Inferior parietal cortex (tissue), 1 donor: ENCODE results near the gene STAU1.
"Not testable (repeated sequence)": the region's sequence is repeated elsewhere in the genome, so short reads cannot be mapped to it uniquely, and the experiment has no call there.

ENCODE experiments used
- DNase-seq: peaks from one replicate; pipeline ENCODE4 v3.0.0-alpha.2; 2016; ENCODE audit errors: extremely low spot score

The STAU1 gene

GRCh38 chr20:49207076-49207475 lies 18.9 kb upstream of the STAU1 start:
- no peak for DNase-seq

GRCh38 chr20:49203746-49204145 lies 15.6 kb upstream of the STAU1 start:
- no peak for DNase-seq

GRCh38 chr20:49203011-49203410 lies 14.9 kb upstream of the STAU1 start:
- no peak for DNase-seq

GRCh38 chr20:49199729-49200293 lies 11.7 kb upstream of the STAU1 start:
- no peak for DNase-seq

- not testable (repeated sequence) for DNase-seq
Observed at GRCh38 chr20:49192944-49193518, 4.9 kb upstream of the STAU1 start.

- no peak for DNase-seq
Observed at GRCh38 chr20:49187330-49187850, 744 bp downstream of the STAU1 start.

GRCh38 chr20:49186535-49187329 lies 1.4 kb downstream of the STAU1 start:
- DNase-seq: no peak

- no peak for DNase-seq
Observed at GRCh38 chr20:49185071-49185761, 2.9 kb downstream of the STAU1 start.

GRCh38 chr20:49184691-49185070 lies 3.5 kb downstream of the STAU1 start:
- DNase-seq: no peak

- not testable (repeated sequence) for DNase-seq
Observed at GRCh38 chr20:49184084-49184501, 4.0 kb downstream of the STAU1 start.

GRCh38 chr20:49183444-49183843 lies 4.7 kb downstream of the STAU1 start:
- DNase-seq: no peak

- no peak for DNase-seq
Observed at GRCh38 chr20:49181265-49181877, 6.8 kb downstream of the STAU1 start.

GRCh38 chr20:49179368-49180277 lies 8.5 kb downstream of the STAU1 start:
- DNase-seq: no peak

- no peak for DNase-seq
Observed at GRCh38 chr20:49174183-49174582, 14.0 kb downstream of the STAU1 start.

- DNase-seq: no peak
Observed at GRCh38 chr20:49172413-49172812, 15.7 kb downstream of the STAU1 start.

GRCh38 chr20:49171909-49172308 lies 16.2 kb downstream of the STAU1 start:
- DNase-seq: no peak

- DNase-seq: no peak
Observed at GRCh38 chr20:49170714-49171113, 17.4 kb downstream of the STAU1 start.

- no peak for DNase-seq
Observed at GRCh38 chr20:49169547-49169946, 18.6 kb downstream of the STAU1 start.

- DNase-seq: not testable (repeated sequence)
Observed at GRCh38 chr20:49168864-49169263, 19.3 kb downstream of the STAU1 start.

- DNase-seq: no peak
Observed at GRCh38 chr20:49167811-49168507, 20.2 kb downstream of the STAU1 start.
